ENCODE data around the gene TAT.
"Not testable (repeated sequence)": the region's sequence is repeated elsewhere in the genome, so short reads cannot be mapped to it uniquely, and the experiment has no call there.

TAT gene

DNA sequence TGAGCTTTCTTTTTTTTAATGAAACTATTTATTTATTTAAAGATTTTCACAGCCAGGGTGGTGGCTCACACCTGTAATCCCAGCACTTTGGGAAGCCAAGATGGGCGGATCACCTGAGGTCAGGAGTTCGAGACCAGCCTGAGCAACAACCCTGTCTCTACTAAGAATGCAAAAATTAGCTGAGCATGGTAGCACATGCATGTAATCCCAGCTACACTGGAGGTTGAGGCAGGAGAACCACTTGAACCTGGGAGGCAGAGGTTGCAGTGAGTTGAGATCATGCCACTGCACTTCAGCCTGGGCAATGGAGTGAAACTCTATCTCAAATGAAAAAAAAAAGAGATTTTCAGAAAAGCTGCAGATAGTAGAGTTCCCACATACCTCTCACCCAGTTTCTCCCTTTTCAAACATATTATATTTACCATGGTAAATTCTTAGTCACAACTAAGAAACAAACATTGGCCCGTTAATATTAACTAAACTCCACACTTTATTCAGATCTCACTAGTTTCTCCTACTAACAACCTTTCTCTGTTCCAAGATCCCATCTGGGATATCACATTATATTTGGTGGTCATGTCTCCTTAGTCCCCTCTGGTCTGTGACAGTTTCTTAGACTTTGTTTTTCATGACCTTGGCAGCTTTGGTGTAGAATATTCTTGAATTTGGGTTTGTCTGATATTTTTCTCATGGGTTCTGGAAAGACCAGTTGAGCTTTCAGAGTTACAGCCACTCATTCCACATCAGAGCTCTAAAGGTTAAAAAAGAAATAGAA, 7.8 kb upstream of the TAT start:
- no peak for DNase-seq (ENCODE audit: low read depth in 2 of 2)

DNA sequence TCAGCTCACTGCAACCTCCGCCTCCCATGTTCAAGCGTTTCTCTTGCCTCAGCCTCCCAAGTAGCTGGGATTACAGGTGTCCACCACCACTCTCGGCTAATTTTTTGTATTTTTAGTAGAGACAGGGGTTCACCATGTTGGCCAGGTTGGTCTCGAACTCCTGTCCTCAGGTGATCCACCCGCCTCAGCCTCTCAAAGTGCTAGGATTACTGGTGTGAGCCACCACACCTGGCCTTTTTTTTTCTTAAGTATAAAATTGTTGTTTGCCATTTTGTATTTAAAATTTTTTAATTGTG, 5.6 kb upstream of the TAT start:
- DNase-seq (ENCODE audit: low read depth in 2 of 2) = not testable (repeated sequence)

GRCh38 chr16:71574702-71575101, 2.2 kb downstream of the TAT start:
- no peak for DNase-seq (ENCODE audit: low read depth in 2 of 2)

DNA sequence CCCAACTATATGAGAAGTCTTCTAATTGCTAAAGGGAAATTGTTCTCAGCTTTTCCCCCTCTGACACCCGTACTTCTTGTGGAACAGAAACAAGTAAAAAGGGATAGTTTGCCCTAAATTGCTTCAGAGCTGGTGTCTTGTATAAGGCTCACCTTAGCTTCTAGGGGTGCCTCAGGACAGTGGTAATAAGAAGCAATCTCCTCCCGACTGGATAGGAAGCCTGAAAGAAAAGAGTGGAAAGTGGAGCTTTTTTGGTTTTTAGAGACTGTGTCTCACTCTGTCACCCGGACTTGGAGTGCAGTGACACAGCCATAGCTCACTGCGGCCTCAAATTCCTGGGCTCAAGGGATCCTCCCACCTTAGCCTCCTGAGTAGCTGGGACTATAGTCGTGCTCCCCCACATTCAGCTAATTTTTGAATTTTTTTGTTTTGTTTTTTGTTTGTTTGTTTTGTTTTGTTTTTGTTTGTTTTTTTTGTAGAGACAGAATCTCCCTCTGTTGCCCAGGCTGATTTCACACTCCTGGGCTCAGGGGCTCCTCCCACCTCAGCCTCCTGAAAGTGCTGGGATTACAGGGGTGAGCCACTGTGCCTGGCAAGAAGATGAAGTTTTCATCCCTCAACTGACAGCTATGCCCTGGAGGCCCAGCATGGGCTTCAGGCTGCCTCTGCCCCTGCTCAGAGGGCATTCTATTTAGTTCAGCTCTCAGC, 3.4 kb downstream of the TAT start:
- DNase-seq (ENCODE audit: low read depth in 2 of 2) = no peak

- no peak for DNase-seq (ENCODE audit: low read depth in 2 of 2)
Measured at GRCh38 chr16:71572497-71573116, 4.3 kb downstream of the TAT start.

GRCh38 chr16:71570144-71570543, 6.7 kb downstream of the TAT start:
- no peak for DNase-seq (ENCODE audit: low read depth in 2 of 2)

GRCh38 chr16:71569621-71570020, 7.3 kb downstream of the TAT start:
- DNase-seq (ENCODE audit: low read depth in 2 of 2) = no peak

DNA sequence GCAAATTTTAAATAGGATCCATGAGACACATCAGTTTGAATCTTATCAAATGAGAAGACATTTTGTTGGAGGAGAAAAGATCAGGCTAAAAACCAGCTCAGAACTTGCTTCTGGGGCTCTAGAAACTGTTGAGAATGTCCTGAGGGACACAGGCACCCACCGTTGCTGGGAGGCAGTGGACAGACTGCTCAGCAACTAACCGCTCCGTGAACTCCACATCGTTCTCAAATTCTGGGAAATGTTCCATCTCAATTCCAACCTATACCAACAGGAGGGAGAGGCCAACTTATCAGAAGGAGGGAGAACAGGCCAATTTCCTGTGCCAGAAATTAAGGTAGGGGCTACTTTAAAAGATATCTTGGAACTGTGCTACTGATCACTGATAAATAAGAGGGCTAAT, 8.3 kb downstream of the TAT start:
- no peak for DNase-seq (ENCODE audit: low read depth in 2 of 2)

DNA sequence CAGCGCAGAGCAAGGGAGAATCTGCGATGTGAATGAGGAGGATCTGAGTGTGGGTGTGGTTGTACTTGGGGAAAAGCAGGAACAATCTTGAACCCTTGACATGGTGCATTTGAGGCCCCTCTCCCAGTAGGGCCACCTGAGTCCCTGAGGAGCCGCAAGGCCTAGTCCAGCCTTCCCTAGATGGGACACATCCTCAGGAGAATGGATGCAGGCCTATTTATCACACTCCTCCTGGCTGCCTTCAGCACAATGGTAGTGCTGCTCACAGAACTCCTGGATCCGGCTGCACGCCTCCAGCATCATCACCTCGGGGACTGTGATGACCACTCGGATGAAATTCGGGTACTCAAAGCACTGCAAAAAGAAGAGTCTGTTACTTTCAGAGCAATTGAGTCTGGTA, 9.0 kb downstream of the TAT start:
- no peak for DNase-seq (ENCODE audit: low read depth in 2 of 2)

- DNase-seq (ENCODE audit: low read depth in 2 of 2) = no peak
Measured at GRCh38 chr16:71565812-71566700, 10.8 kb downstream of the TAT start.

DNA sequence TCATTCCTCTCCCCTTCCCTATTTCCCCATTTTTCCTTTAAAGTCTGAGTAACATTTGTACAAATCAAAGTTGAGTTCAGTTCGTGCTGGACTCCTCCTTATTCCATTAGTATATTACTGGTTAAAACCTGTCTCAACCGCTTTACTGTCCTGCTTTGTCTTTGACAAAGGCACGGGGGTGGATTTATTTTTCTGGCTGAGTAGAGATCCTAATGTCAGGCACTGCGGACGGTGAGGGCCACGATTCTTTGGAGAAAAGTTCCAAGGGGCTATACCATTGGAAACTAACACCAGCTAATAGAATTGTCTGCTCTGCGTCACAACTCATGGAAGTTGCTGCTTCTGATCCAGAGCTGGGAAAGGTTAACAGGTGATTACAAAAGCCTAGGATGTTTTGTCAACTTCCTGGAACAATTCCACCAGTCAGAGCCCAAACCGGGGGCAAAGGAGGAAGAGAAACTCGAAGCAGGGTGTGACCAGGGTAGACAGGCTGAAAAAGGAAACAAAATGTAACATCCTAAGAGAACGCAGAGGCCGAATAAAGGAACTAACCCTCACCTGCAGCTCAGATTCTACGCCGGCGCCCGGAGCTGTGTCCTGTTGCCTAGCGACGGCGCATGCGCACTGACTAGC, 12.4 kb downstream of the TAT start:
- DNase-seq (ENCODE audit: low read depth in 2 of 2) = no peak

GRCh38 chr16:71562552-71562951, 14.3 kb downstream of the TAT start:
- no peak for DNase-seq (ENCODE audit: low read depth in 2 of 2)

- DNase-seq (ENCODE audit: low read depth in 2 of 2) = not testable (repeated sequence)
Measured at GRCh38 chr16:71561886-71562285, 15.0 kb downstream of the TAT start.

- DNase-seq (ENCODE audit: low read depth in 2 of 2) = no peak
Measured at GRCh38 chr16:71559855-71560254, 17.0 kb downstream of the TAT start.

GRCh38 chr16:71557954-71558582, 18.8 kb downstream of the TAT start:
- DNase-seq (ENCODE audit: low read depth in 2 of 2) = no peak

DNA sequence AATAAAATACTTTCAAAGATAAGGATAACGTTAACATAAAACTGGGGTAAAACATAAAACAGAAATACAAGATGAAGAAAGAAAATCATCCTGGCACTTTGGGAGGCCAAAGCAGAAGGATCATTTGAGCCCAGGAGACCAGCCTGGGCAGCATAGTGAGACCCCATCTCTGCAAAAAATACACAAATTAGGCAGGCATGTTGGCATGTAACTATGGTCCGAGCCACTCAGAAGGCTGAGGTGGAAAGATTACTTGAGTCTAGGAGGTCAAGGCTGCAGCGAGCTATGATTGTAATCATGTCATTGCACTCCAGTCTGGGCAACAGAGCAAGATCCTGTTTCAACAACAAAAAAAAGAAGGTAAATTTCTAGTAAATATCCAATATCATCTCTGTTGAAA, 19.6 kb downstream of the TAT start:
- DNase-seq (ENCODE audit: low read depth in 2 of 2) = no peak

DNA sequence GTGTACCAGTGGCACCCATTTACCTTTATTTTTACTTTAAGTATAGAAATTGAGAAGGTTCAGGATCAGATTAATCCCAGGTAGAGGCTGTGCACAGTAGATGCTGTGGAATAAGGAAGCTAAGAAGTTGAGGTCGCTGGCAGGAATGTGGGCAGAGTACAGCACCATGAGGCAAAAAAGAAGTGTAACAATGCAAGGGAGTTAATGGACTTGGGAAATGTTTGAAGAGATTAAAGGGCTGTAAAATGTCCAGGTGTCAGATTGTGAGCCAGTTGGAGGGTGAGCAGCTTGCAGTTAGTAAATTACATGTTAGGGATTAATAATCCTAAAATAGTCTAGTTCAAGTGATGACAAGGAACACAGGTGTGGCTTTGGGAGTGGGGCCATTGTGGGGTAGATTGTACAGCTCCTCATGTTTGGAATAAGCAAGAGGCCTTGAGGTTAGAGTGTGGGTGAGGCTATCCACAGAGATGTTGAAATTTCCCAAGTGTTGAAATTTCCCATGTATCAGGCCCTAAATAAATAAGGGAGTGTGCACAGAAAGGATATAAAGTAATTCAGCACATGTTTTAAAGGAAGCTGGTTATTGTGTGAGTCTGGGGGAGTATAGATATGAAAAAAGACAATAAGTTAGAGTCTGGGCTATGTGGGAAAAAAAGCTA, 21.5 kb downstream of the TAT start:
- DNase-seq (ENCODE audit: low read depth in 2 of 2) = no peak

- no peak for DNase-seq (ENCODE audit: low read depth in 2 of 2)
Measured at GRCh38 chr16:71552698-71553503, 24.0 kb downstream of the TAT start.

GRCh38 chr16:71547168-71547567, 29.7 kb downstream of the TAT start:
- DNase-seq (ENCODE audit: low read depth in 2 of 2) = no peak

DNA sequence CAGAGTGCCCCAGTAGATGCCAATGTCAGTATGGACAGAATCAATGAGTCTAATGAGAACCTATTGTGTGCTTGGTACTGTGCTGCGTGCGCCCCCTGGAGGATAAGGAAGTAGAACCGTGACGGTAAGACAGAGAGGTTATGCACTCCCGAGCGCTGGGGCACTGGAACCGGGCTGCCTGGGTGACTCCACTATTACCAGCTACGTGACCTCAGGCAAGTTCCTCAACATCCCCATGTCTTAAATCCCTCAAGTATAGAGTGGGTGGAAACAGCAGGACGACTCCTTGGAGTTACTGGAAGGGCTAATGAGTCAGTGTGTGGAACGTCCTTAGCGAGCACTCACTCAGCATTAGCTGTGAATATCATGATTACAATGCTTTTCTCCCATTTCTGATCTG, 34.5 kb downstream of the TAT start:
- peak in 1 of 2 donors; percentile 18 for DNase-seq (ENCODE audit: low read depth in 2 of 2)
